GM18526 (cell line): ENCODE measurements around the gene TTC4.

Experiments used
- POLR2A ChIP-seq: IDR thresholded peaks from 3 replicates; pipeline ENCODE4 v1.6.1; 2011; ENCODE audit not compliant: insufficient read length; ENCODE audit errors: extremely low read depth

TTC4 gene

DNA sequence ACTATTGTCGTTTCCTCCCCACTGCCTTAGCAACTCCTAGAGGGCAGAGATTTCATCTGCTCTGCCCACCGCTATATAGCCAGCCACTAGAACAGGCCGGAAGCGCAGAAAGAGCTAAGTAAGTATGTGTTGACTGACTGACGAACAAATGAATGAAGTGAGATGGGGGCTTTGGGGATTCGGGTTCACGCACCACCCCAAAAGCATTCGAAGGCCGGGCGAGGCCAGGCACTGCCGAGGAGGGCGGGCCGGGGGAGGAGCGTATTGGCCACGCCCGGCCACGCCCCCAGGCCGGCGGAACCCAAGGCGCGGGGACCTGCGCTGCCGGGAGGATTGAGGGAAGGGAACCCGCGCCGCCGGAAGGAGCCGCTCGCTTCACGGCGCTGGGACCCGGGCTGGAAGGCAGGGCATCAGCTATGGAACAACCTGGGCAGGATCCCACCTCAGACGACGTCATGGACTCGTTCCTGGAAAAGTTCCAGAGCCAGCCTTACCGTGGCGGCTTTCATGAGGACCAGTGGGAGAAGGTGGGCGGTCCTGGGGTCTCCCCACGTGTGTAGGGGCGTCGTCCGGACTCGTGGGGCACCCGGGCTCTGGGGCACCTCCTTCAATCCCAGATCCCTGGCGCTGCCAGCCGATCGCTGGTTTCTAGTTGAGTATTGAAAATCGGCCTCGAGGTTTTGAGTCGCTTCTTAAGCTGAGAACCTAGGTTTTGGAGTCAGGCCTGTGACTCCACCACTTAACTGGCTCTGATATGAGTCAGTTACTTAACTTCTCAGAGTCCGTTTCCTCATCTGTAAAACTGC, at the start of gene TTC4:
Gene TTC4, plus strand, starts transcription at position 369 of the 806 bp plus-strand sequence. Its CDS starts 48 bp downstream, at position 417.
- peak; percentile 90 for TF ChIP-seq POLR2A

- no peak for TF ChIP-seq POLR2A
Observed at GRCh38 chr1:54666333-54666732, 49.3 kb upstream of the TTC4 start.

DNA sequence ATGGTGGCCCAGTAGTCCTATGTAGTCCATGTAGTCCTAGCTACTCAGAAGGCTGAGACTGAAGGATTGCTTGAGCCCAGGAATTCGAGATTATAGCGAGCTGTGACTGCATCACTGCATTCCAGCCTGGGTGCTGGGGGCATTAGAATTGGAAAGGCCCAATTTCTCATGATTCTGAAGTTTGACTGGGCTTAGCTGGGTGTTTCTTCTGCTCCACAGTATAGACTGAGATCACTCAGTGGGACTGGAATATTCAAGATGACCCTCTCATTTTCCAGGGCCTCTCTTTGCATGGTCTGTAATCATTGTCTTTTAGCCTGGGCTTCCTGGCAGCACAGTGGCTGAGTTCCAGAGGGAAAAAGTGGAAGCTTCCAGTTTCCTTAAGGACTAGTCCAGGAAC, 47.9 kb upstream of the TTC4 start:
- no peak for TF ChIP-seq POLR2A

DNA sequence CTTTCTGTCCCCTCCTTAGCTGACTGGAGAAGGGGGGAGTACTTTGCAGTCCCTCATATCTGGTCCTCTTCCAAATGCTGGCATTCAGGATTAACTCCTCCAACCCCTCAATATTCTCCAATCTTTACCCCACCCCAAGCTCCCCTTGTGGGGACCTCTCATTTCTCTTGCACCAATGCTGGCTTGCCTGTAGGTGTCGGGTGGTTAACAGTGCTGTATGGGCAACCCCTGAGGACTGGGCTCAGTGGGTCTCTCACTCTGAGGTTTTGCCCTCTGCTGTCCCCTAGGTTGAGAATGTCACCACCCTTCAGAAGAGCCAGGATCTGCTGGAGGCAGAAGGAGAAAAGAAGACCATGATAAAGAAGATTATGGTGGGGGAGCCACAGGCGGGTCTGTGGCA, 47.1 kb upstream of the TTC4 start:
- TF ChIP-seq POLR2A = no peak

GRCh38 chr1:54671985-54672608, 43.6 kb upstream of the TTC4 start:
- TF ChIP-seq POLR2A = no peak

- no peak for TF ChIP-seq POLR2A
Observed at GRCh38 chr1:54678776-54679643, 36.7 kb upstream of the TTC4 start.

GRCh38 chr1:54679706-54680105, 36.0 kb upstream of the TTC4 start:
- TF ChIP-seq POLR2A = no peak

- no peak for TF ChIP-seq POLR2A
Observed at GRCh38 chr1:54680387-54680786, 35.3 kb upstream of the TTC4 start.

DNA sequence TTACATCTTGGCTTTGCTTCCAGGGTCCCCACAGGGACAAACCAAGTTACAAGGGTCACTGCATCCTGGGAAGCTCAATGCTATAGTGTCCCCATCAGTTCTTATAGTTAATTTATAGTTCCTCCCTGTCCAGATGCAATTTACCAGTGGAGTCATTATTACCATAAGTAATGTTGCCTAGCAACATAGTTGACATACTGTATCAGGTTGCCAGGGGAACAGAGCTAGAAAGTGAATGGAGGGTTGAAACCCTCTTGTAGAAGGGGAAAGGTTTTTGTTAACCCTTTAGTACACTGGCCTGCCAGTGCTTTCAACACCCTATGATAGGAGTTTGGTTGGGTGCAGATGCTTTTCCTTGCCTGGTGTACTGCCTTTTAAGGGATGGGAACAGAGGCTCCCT, 34.3 kb upstream of the TTC4 start:
- TF ChIP-seq POLR2A = no peak

DNA sequence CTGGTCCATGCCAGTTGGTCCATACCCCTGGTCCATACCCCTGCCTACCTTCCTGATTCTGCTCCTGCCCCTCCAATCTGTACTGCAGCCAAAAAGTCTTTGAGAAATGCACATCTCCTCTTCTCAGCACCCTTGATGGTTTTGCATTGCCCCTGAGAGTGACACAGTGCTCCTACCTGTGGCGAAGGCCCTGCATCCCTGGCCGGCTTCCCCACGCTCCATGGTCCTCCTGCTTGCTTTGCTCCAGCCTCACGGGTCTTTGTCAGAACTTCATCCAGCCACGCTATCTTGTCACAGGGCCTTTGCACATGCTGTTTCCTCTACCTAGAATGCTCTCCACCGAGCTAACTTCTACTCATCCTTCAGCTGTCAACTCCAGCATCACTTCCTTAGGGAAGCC, 32.2 kb upstream of the TTC4 start:
- TF ChIP-seq POLR2A = no peak

DNA sequence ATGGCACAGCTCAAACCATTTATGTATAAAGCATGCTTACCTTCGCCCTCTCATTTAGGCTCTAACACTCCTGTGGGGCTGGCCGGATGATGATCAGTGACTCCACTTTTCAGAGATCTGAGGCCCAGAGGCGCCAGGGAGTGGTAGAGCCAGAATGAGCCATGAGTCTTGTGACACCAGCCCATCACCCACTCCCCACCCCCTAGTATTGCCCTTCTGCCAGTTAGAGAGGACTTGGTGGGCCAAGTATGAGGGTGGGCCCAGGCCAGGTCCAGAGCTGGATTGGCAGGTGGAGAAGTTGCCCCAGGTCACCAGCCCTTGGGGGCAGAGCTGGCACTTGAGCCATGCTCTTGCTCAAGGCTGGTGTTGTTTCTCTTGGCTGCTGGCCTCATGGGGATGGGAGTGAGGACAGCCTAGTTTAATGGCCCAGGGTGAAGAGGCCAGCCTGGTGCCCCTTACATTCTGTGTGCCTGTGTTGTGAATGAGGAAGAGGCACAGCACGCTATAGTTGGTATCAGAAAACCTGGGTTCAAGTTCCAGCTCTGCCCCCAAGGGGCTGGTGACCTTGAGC, 30.2 kb upstream of the TTC4 start:
- no peak for TF ChIP-seq POLR2A

DNA sequence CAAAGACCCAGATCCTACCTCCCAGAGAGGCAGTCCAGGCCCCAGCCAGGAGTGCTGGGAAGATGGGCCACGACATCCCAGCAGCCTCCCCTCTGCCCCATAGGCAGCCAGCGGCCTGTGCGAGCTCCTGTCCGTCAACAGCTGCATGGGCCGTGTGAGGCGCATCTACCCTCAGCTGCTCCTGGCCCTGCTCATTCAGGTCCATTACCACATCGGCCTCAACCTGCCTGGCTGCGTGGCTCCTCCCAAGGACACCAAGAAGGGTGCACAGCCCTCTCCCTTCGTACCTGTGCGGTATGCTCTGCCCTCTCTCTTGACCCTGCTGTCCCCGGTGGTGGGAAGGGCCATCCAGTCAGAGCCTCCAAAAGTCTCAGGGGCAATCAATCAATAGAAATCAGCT, 29.5 kb upstream of the TTC4 start:
- no peak for TF ChIP-seq POLR2A

- no peak for TF ChIP-seq POLR2A
Observed at GRCh38 chr1:54694771-54695170, 20.9 kb upstream of the TTC4 start.

- no peak for TF ChIP-seq POLR2A
Observed at GRCh38 chr1:54695221-54695620, 20.4 kb upstream of the TTC4 start.

- no peak for TF ChIP-seq POLR2A
Observed at GRCh38 chr1:54695764-54696163, 19.9 kb upstream of the TTC4 start.
